IMR-90 (cell line): ENCODE data around the gene PERM1. TPM values are rescaled to one million over a fixed set of nuclear protein-coding genes. Genes with fewer than 3 reads are reported as not detected.

Source experiments
- ATAC-seq: fragments of 200-7000 bp; cut with Tn5 transposase; 2 replicates; pipeline ENCODE4 v1.9.1; 2020; ENCODE audit warnings: low read depth, mild to moderate bottlenecking, moderate library complexity
- BruUV-seq: library from RNA; stranded (reverse); fragments of 400-500 nt; replicated peaks from 2 replicates; lab custom pipeline; 2021; lab: Mats Ljungman, UMichigan
- CTCF ChIA-PET: fragments of 300-600 bp; formaldehyde crosslinking; extraction: SDS; loops from one replicate; lab custom pipeline; 2021; ENCODE audit warnings: antibody characterized with exemption; lab: Yijun Ruan, JAX
- POLR2A ChIA-PET: fragments of 300-600 bp; sonication (Branson Sonifier 250); formaldehyde crosslinking; loops from one replicate; lab custom pipeline; 2022; ENCODE audit warnings: antibody characterized with exemption; ENCODE audit not compliant: unreplicated experiment; lab: Charles Lee
- DNase-seq: peaks from one replicate; pipeline ENCODE4 v3.0.0; 2013
- H2AFZ ChIP-seq: replicated peaks from 2 replicates; pipeline ENCODE3; 2013; ENCODE audit warnings: low read length, mild to moderate bottlenecking; ENCODE audit not compliant: poor library complexity
- H2AK5ac ChIP-seq: 2 replicates; pipeline ENCODE4 v1.6.1; 2013; ENCODE audit warnings: low read depth, low read length, inconsistent platforms
- H2AK9ac ChIP-seq: replicated peaks from 2 replicates; pipeline ENCODE3; 2013; ENCODE audit warnings: mild to moderate bottlenecking, low read depth, low read length, moderate library complexity; ENCODE audit not compliant: poor library complexity
- H2BK120ac ChIP-seq: 2 replicates; pipeline ENCODE4 v1.6.1; 2013; ENCODE audit warnings: low read depth, low read length, inconsistent platforms
- H2BK15ac ChIP-seq: 3 replicates; pipeline ENCODE4 v1.6.1; 2013; ENCODE audit warnings: low read depth, low read length, inconsistent platforms
- H2BK20ac ChIP-seq: 2 replicates; pipeline ENCODE4 v1.6.1; 2013; ENCODE audit warnings: low read depth, mild to moderate bottlenecking, inconsistent platforms, low read length, moderate library complexity
- H2BK5ac ChIP-seq: 2 replicates; pipeline ENCODE4 v1.6.1; 2013; ENCODE audit warnings: mild to moderate bottlenecking, low read depth, low read length, inconsistent platforms; ENCODE audit not compliant: poor library complexity, severe bottlenecking
- H3K14ac ChIP-seq: replicated peaks from 2 replicates; pipeline ENCODE4 v1.6.1; 2013; ENCODE audit warnings: low read depth, low read length, inconsistent platforms
- H3K18ac ChIP-seq: 2 replicates; pipeline ENCODE4 v1.6.1; 2013; ENCODE audit warnings: low read depth, low read length, control low read depth
- H3K23ac ChIP-seq: 2 replicates; pipeline ENCODE4 v1.6.1; 2013; ENCODE audit warnings: low read depth, low read length, inconsistent platforms
- H3K27ac ChIP-seq: 2 replicates; pipeline ENCODE4 v1.5.1; 2013; ENCODE audit warnings: mild to moderate bottlenecking, control low read depth, low read length; ENCODE audit not compliant: insufficient read depth
- H3K27me3 ChIP-seq: 2 replicates; pipeline ENCODE4 v1.6.1; 2013; ENCODE audit warnings: low read length; ENCODE audit not compliant: control insufficient read depth, insufficient read depth
- H3K36me3 ChIP-seq: 2 replicates; pipeline ENCODE4 v1.6.1; 2013; ENCODE audit warnings: low read length, mixed read lengths; ENCODE audit not compliant: control insufficient read depth, insufficient read depth
- H3K4ac ChIP-seq: 2 replicates; pipeline ENCODE4 v1.6.1; 2013; ENCODE audit warnings: low read depth, low read length, inconsistent platforms
- H3K4me1 ChIP-seq: 2 replicates; pipeline ENCODE4 v1.6.1; 2013; ENCODE audit warnings: low read length, mixed read lengths; ENCODE audit not compliant: control insufficient read depth, insufficient read depth
- H3K4me2 ChIP-seq: 2 replicates; pipeline ENCODE4 v1.6.1; 2013; ENCODE audit warnings: low read depth, mild to moderate bottlenecking, control low read depth, low read length, moderate library complexity
- H3K4me3 ChIP-seq: 2 replicates; pipeline ENCODE4 v1.5.1; 2013; ENCODE audit warnings: low read depth, mild to moderate bottlenecking, control low read depth, low read length, moderate library complexity; ENCODE audit not compliant: insufficient read depth
- H3K56ac ChIP-seq: 2 replicates; pipeline ENCODE4 v1.6.1; 2013; ENCODE audit warnings: low read length, inconsistent platforms; ENCODE audit not compliant: insufficient read depth; ENCODE audit errors: extremely low read depth
- H3K79me1 ChIP-seq, 2 experiments: 2 replicates each; pipeline ENCODE4 v1.6.1; 2013; ENCODE audit warnings: low read length in 2 of 2, inconsistent platforms in 1 of 2, low read depth in 1 of 2
- H3K9ac ChIP-seq: 2 replicates; pipeline ENCODE4 v1.6.1; 2013; ENCODE audit warnings: low read depth, low read length, control low read depth
- H3K9me1 ChIP-seq: 2 replicates; pipeline ENCODE4 v1.6.1; 2013; ENCODE audit warnings: low read length, inconsistent platforms; ENCODE audit not compliant: insufficient read depth
- H3K9me3 ChIP-seq: 2 replicates; pipeline ENCODE4 v1.6.1; 2013; ENCODE audit warnings: low read length; ENCODE audit not compliant: control insufficient read depth, insufficient read depth
- H4K20me1 ChIP-seq: 2 replicates; pipeline ENCODE4 v1.6.1; 2013; ENCODE audit warnings: low read length, inconsistent platforms; ENCODE audit not compliant: insufficient read depth
- H4K5ac ChIP-seq: 2 replicates; pipeline ENCODE4 v1.6.1; 2013; ENCODE audit warnings: mild to moderate bottlenecking, low read depth, low read length, control low read depth
- H4K8ac ChIP-seq, 2 experiments: 2 replicates each; pipeline ENCODE4 v1.6.1; 2013; ENCODE audit warnings: low read depth in 2 of 2, low read length in 2 of 2, control low read depth in 1 of 2, inconsistent platforms in 1 of 2
- H4K91ac ChIP-seq: 2 replicates; pipeline ENCODE4 v1.6.1; 2013; ENCODE audit warnings: low read depth, low read length, inconsistent platforms; ENCODE audit not compliant: insufficient read depth
- BHLHE40 ChIP-seq: fragments of 150-350 bp; IDR thresholded peaks from 2 replicates; pipeline ENCODE4 v1.6.1; 2016; ENCODE audit warnings: mild to moderate bottlenecking, low read depth, low read length
- CEBPB ChIP-seq: IDR thresholded peaks from 2 replicates; pipeline ENCODE4 v1.6.1; 2012; ENCODE audit warnings: low read depth, low read length, improper control_type of control experiment
- ELK1 ChIP-seq: fragments of 150-350 bp; IDR thresholded peaks from 2 replicates; pipeline ENCODE4 v1.6.1; 2016; ENCODE audit warnings: low read depth, mild to moderate bottlenecking, low read length, moderate library complexity, borderline replicate concordance
- FOS ChIP-seq: fragments of 150-350 bp; IDR thresholded peaks from 2 replicates; pipeline ENCODE4 v1.6.1; 2016; ENCODE audit warnings: low read depth, low read length
- MAFK ChIP-seq: IDR thresholded peaks from 2 replicates; pipeline ENCODE4 v1.6.1; 2012; ENCODE audit warnings: low read depth, low read length, improper control_type of control experiment
- MAZ ChIP-seq: IDR thresholded peaks from 2 replicates; pipeline ENCODE4 v1.6.1; 2012; ENCODE audit warnings: low read depth, mild to moderate bottlenecking, low read length, improper control_type of control experiment, moderate library complexity, borderline replicate concordance
- MXI1 ChIP-seq: IDR thresholded peaks from 2 replicates; pipeline ENCODE4 v1.6.1; 2012; ENCODE audit warnings: low read depth, mild to moderate bottlenecking, low read length, moderate library complexity, borderline replicate concordance
- POLR2A ChIP-seq: IDR thresholded peaks from 2 replicates; pipeline ENCODE4 v1.6.1; 2012; ENCODE audit warnings: mild to moderate bottlenecking, low read depth, low read length
- RAD21 ChIP-seq: IDR thresholded peaks from 2 replicates; pipeline ENCODE4 v1.6.1; 2012; ENCODE audit warnings: low read length, improper control_type of control experiment
- RCOR1 ChIP-seq: IDR thresholded peaks from 2 replicates; pipeline ENCODE4 v1.6.1; 2012; ENCODE audit warnings: mild to moderate bottlenecking, low read length, improper control_type of control experiment; ENCODE audit not compliant: insufficient replicate concordance
- RFX5 ChIP-seq: IDR thresholded peaks from 2 replicates; pipeline ENCODE4 v1.8.0; 2012; ENCODE audit warnings: low read depth, mild to moderate bottlenecking, low read length, moderate library complexity
- SMC3 ChIP-seq: fragments of 150-350 bp; IDR thresholded peaks from 2 replicates; pipeline ENCODE4 v1.6.1; 2016; ENCODE audit warnings: low read depth, mild to moderate bottlenecking, antibody characterized with exemption, low read length, moderate library complexity
- USF2 ChIP-seq: fragments of 150-350 bp; IDR thresholded peaks from 2 replicates; pipeline ENCODE4 v1.6.1; 2017; ENCODE audit warnings: mild to moderate bottlenecking, antibody characterized with exemption, low read length, low read depth
- WGBS, 2 experiments: methylation state at CpG; one replicate each; pipeline versions ENCODE4 v1.1.5 to v1.1.7; 2013; ENCODE audit warnings: missing lambda C conversion rate in 2 of 2; ENCODE audit not compliant: insufficient read length in 1 of 2; ENCODE audit errors: extremely low coverage in 2 of 2; 5-methylcytosine and 5-hydroxymethylcytosine counted together
- dilution Hi-C: fragments of 300-500 bp; cut with HindIII; formaldehyde crosslinking; loops from one replicate; pipeline ENCODE4 v1.14.3; 2018; ENCODE audit warnings: low sequenced_read_pairs; ENCODE audit not compliant: unreplicated experiment
- in situ Hi-C: fragments of 300-500 bp; cut with MboI; formaldehyde crosslinking; loops from 3 replicates; pipeline ENCODE4 v1.14.3; 2019; ENCODE audit warnings: low sequenced_read_pairs, inconsistent platforms, mixed read lengths
- intact Hi-C: fragments of 100-400 bp; cut with micrococcal nuclease; formaldehyde crosslinking; loops from 2 replicates; pipeline ENCODE4 v1.10.0; 2022
- polyA plus RNA-seq, 3 experiments: library from polyadenylated mRNA; depleted of rRNA; stranded (reverse); fragments of >200 nt; gene quantifications; 2 replicates each; pipeline ENCODE4 v1.2.3, GENCODE V29; 2012; ENCODE audit warnings: low replicate concordance in 1 of 3
- total RNA-seq: library from RNA; depleted of rRNA; stranded (reverse); fragments of >200 nt; gene quantifications from 2 replicates; pipeline ENCODE4 v1.2.3, GENCODE V29; 2012
- TF ChIP-seq, protein P1 (sequence below): conservative IDR thresholded peaks from 2 replicates; pipeline ENCODE4 v1.5.1; 2012; ENCODE audit warnings: mild to moderate bottlenecking, low read depth, low read length, improper control_type of control experiment

The PERM1 gene
- total and polyA plus RNA-seq, 2 of the 4 experiments (the other 2 are of a cell fraction), result not detected

DNA sequence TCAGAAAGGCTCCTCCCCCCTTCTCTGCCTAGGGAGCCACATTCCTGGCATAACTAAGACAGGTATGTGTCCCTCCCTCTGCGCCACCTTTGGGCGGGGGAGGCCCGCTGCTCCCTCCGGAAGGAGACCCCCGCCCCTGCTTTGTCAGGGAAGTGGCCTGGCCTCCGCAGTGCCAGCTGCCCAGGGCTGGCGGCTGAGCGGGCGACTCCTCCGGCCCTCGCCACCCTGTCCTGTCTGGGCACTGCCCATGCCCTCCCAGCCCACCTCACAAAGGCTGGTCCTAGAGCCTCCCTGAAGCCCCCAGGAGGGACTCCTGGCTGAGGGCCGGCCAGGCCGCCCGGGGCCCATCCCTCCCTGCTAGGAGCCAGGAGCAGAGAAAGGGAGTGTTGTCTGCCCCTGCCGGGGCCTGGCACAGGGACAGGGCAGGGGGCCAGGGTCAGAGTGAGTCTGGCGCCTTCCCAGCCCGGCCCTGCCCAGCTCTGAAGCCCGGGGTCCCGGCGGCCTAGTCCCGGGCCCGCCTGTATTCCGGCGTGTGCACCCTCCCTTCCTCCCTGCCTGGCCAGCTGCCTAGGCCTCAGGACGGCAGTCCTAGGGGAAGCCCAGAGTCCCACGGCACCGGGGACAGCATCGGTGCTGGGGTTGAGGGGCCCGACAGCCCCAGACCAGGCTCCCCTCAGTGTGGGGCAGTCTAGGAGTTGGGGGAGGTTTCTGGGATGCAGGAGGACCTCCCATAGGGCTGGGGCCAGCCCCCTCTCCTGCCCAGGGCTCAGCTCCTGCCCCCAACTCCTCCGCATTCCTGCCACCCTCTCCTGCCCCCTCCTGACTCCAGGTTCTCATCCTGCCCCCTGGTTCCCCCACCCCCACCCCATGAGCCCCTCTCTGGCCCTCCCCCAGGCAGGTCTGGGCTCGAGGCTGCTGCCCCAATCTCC is 43.1 kb upstream of the PERM1 start:
- ChIA-PET CTCF (no interaction called here), POLR2A (no interaction called here)
- Histone ChIP-seq H4K20me1 (peaks cover 59% of the 10 kb centered on the region), H3K4me2 (no peak overlapping the region), H3K18ac (no peak overlapping the region), H3K23ac (no peak overlapping the region), H3K27ac (no peak overlapping the region), H3K79me1 (peaks cover 22 to 63% of the 10 kb centered on the region in 2 experiments), H3K56ac (no peak overlapping the region), H4K91ac (no peak overlapping the region), H3K4me1 (peaks cover 20% of the 10 kb centered on the region), H2AK5ac (peak overlapping the region; percentile 27; the same call in 1 of the 2 replicates), H3K27me3 (no peaks in the 10 kb centered on the region), H4K8ac (no peak overlapping the region), H2BK120ac (no peak overlapping the region), H2BK5ac (no peak overlapping the region), H2BK20ac (no peak overlapping the region), H3K4ac (0 out of 2 replicates have a peak overlapping the region, but pooled peaks have one; percentile 9), H3K14ac (no peak overlapping the region), H3K36me3 (peaks cover 28% of the 10 kb centered on the region), H3K9ac (no peak overlapping the region), H2BK15ac (no peak overlapping the region), H4K5ac (no peak overlapping the region), H3K9me3 (no peaks in the 10 kb centered on the region), H2AK9ac (peak overlapping the region; percentile 84), H3K9me1 (peaks cover 2% of the 10 kb centered on the region; the same call in 1 of the 2 replicates), H2AFZ (peak overlapping the region; percentile 43), H3K4me3 (no peak overlapping the region)
- in situ Hi-C loops, result no loop called here
- no peak for DNase-seq
- no TSS peak for BruUV-seq
- dilution Hi-C loops, result no loop called here
- no peak for ATAC-seq
- intact Hi-C loops, result no loop called here
- 42% methylated on average over 8 of the region's 31 CpGs; no CpG with 5 or more reads in 1 of the 2 experiments for WGBS, 2 experiments
- TF ChIP-seq, protein P1, sequence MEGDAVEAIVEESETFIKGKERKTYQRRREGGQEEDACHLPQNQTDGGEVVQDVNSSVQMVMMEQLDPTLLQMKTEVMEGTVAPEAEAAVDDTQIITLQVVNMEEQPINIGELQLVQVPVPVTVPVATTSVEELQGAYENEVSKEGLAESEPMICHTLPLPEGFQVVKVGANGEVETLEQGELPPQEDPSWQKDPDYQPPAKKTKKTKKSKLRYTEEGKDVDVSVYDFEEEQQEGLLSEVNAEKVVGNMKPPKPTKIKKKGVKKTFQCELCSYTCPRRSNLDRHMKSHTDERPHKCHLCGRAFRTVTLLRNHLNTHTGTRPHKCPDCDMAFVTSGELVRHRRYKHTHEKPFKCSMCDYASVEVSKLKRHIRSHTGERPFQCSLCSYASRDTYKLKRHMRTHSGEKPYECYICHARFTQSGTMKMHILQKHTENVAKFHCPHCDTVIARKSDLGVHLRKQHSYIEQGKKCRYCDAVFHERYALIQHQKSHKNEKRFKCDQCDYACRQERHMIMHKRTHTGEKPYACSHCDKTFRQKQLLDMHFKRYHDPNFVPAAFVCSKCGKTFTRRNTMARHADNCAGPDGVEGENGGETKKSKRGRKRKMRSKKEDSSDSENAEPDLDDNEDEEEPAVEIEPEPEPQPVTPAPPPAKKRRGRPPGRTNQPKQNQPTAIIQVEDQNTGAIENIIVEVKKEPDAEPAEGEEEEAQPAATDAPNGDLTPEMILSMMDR, result no peak
- TF ChIP-seq RCOR1, result no peak
- TF ChIP-seq RFX5, result no peak
- TF ChIP-seq MAZ, result no peak
- no peak for TF ChIP-seq MAFK
- TF ChIP-seq MXI1, result no peak
- no peak for TF ChIP-seq SMC3
- no peak for TF ChIP-seq BHLHE40
- no peak for TF ChIP-seq CEBPB
- no peak for TF ChIP-seq POLR2A
- TF ChIP-seq ELK1, result no peak
- TF ChIP-seq RAD21, result no peak
- no peak for TF ChIP-seq USF2
- TF ChIP-seq FOS, result no peak
